HG03060 (cell line): ENCODE measurements around the gene MIA2.

Experiments
- ATAC-seq: cut with Tn5 transposase; IDR thresholded peaks from one replicate; pipeline ENCODE4 v1.9.1; 2021; ENCODE audit warnings: low read depth, moderate number of reproducible peaks; ENCODE audit not compliant: unreplicated experiment

The MIA2 gene

DNA sequence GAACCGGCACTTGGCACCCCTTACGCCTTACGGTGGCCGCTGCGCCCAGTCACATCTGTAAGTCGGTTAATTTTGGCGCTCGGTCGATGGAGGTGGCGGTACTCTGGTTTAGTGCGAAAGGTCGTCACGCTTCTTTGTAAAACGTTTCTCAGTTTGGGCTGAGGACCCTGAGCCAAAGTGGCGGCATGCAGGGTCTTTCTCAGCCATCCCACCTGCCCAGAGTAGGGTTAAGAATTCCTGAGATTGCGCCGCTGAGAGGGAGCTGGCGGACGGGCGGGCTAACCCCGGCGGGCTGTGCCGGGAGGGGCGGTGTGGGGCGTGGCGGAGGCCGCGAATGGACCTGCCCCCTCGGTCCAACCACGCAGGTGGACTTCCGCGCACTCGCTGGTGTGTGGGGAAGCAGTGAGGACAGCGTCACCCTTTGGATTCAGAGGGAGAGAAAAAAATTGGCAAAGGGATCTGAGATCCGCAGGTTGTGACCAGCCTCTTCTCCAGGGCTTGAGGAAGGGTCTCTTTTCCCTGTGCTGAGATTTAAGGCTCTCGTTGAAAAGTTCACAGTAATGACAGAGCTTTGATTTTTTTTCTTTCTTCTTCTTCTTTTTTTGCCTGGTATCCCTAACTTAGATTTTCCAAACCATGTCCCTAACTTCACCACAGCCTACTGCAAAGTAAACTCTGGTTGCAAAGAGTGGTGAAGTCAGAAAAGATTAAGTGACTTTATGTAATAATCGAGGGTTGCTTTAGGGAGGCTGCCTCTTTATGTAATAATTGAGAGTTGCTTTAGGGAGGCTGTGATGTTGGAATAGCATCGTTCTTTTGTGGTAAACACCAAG lies 199.1 kb downstream of the MIA2 start:
- peak; percentile 41 for ATAC-seq

DNA sequence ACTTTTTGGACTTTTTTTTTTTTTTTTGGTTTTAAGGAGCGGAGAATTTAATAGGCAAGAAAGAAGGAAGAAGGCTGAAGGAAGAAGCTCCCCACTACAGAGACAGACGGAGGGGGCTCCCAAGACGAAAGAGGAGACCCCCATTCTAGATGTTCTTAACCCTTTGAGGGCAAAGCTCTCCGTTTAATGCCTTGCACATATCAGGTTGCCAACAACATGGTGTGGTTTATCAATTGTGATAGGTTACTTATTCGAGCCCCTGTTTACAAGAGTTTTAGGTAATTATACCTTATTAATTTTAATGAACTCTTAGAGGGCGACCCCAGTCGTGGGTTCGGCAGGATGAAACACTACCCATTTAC lies 199.7 kb downstream of the MIA2 start:
- no peak for ATAC-seq

DNA sequence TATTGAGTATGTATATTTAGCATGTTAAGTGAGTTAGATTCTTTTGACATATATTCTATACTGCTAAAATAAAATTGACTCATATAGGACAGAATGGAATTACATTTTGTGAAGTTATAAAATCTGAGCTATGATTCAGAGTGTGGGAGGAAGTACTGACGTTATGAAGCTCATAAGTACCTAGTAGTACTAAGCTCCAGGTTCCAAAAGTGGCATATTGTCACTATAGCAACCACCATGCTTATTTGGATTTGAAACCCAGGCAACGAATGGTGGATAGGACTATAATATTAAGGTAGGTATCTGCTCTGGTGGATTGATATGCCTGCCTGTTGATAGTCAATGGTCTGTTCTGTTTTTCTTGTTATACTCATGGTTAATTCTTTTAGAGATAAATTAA lies 200.7 kb downstream of the MIA2 start:
- no peak for ATAC-seq

- ATAC-seq: no peak
Measured at GRCh38 chr14:39435241-39435640, 201.5 kb downstream of the MIA2 start.
